Urothelium cell line (cell line): ENCODE data around the gene MEG3.

ENCODE experiments used
- DNase-seq: peaks from one replicate; pipeline ENCODE4 v3.0.0; 2011; ENCODE audit warnings: low spot score, mixed read lengths
- FAIRE-seq: peaks from 2 replicates; lab custom pipeline; 2011; peaks lifted over from hg19 to GRCh38; lab: Jason Lieb, UNC

The MEG3 gene

DNA sequence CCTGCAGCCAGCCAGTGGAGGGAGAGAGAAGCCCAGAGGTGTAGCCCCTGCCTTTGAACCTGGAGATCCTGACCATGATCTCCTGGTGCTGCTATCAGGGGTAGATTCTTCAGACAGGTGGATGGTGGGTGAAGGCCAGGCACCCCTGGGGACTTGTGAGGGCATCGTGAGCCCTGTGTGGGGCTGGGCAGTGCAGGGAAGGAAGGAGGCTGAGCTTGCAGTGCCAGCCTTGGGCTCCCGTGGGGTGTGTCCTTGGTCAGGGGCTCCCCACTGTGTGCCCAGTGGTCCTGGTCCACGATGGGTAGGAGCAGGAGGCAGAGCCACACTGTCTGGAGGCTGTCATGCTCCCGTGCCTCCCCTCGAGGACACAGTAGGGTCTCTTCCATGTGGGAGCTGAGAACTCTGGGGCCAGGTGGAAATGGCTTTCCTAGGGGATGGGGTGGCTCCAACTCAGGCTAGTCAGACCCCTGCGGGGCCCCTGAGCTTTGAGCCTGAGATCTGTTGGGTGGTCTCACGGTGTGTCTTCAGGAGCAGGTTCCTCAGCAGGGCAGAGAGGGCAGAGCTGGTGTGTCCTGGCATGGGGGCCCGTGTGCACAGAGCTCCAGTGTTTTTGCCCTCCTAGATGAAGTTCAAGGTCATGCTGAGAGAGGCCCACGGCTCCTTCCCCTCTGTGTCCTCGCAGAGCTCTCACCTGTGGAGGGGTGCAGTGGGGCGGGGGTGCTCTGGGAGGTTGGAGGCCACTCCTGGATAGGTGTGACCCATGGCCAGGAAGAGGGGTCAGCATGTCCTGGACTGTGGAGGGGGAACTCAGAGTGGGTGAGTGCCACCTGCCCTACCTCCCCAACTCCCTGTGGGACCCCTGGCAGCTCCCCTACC, 52.6 kb downstream of the MEG3 start:
- DNase-seq (no peak), FAIRE-seq (no peak)

DNA sequence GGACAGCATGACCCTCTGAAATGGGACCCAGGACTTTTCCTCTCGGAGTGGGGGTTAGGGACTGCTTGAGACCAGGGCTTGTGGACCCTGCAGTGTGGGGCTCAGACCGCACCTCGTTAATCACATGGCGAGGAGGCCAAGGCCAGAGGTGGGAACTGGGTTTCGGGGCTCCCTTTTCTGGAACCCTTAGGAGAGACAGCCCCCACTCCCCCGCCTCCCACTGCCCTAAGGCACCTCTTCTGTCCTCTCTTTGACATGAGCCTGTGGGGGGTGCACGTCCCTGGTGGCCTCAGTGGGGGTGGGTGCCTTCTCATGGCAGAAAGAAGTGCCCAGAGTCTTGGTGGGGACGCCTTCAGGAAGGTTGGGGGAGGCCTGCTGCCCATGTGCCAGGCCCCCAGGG, 53.3 kb downstream of the MEG3 start:
- no peak for FAIRE-seq
- no peak for DNase-seq

DNA sequence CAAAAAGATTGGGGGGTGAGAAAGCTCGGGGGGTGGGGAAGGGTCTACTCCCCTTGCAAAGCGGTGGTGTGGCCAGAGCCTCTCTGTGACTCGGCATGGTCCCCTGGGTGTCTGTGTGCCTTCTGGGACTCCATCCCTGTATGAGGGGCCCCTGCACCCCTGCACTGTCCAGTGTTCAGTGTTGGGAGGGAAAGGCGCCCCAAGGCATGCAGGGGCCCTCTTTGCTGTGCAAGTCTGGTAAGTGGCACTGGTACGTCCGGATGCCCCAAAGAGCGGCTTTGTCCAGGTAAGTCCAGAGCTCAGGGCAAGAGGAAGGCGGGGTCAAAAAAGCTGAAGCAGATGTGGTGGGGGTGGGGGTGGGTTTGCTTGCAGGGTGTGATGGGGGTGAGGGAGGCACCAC, 53.9 kb downstream of the MEG3 start:
- FAIRE-seq, result no peak

DNA sequence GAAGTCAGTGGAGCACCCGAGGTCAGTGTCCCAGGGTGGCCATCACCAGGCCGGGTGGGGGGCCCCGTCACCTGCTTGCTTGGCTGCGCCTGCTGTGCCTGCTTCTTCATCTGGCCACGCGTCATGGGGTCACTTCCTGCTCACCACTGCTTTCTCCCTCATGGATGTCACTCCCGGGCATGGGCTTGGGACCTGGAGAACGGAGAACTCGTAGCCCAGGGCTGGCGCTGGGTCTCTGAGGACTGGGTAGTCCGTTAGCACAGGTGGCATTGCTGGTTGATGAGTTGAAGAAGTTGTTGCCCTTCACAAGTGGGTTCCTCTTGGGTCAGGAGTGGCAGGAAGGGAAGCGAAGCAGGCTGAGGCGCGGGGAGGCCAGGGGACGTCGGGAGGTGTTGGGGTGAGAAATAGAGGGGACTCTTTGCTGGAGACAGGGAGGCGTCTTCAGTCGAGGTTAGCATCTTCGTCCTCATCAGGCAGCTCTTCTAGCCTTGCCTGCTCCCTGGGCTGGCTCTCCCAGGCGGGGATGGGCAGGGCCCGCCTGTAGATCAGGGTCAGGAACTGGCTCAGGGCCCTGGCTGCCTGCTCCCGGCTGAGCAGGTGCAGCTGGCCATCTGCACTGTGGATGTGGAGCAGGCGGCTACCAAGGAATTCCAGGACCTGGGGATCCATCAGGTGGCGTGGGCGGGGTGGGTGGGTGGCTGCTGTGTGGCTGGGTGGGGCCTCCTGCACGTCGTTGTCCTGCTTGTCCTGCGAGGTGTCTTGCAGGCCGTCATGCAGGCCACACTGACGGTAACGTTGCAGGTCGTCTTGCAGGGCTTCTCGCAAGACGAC, 54.6 kb downstream of the MEG3 start:
- DNase-seq (no peak), FAIRE-seq (no peak)

More for the DNA sequence above, 53.9 kb downstream of the MEG3 start:
- DNase-seq, result no peak

DNA sequence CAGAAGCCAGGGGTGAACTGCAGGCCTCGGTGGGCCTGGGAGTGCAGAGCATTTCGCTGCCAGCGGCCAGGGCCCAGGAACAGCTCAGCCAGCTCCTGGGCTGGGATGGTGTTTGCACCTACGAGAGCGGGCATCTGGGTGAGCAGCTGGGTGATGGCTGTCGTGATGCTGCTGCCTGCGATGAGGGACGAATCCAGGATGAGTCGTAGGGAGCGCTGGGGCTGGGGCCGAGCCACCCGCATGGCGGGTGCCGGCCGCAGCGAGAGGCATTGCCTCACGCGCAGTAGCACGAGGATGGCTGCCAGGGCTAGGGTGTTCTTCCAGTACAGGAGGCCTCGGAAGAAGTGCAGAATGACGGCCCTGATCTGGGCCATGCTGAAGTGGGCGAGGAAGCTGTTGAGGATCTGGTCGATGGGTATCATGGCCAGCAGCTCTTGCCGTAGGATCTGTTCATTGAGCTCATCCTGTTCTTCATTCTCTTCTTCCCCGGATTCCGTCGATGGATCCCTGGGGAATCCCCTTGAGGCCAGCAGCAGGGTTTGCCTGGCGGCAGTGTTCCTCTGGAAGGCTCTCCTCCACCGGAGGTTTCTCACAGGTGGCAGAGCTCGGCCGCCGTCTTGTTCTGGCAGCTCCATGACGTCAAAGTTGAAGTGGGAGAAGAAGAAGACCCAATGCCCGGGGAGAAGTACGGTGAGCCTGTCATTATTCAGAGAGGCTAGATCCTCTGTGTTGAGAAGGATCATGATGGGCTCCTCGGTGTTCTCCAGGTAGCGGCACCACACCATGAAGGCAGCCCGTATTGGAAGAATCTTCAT, 55.5 kb downstream of the MEG3 start:
- DNase-seq (no peak), FAIRE-seq (no peak)

DNA sequence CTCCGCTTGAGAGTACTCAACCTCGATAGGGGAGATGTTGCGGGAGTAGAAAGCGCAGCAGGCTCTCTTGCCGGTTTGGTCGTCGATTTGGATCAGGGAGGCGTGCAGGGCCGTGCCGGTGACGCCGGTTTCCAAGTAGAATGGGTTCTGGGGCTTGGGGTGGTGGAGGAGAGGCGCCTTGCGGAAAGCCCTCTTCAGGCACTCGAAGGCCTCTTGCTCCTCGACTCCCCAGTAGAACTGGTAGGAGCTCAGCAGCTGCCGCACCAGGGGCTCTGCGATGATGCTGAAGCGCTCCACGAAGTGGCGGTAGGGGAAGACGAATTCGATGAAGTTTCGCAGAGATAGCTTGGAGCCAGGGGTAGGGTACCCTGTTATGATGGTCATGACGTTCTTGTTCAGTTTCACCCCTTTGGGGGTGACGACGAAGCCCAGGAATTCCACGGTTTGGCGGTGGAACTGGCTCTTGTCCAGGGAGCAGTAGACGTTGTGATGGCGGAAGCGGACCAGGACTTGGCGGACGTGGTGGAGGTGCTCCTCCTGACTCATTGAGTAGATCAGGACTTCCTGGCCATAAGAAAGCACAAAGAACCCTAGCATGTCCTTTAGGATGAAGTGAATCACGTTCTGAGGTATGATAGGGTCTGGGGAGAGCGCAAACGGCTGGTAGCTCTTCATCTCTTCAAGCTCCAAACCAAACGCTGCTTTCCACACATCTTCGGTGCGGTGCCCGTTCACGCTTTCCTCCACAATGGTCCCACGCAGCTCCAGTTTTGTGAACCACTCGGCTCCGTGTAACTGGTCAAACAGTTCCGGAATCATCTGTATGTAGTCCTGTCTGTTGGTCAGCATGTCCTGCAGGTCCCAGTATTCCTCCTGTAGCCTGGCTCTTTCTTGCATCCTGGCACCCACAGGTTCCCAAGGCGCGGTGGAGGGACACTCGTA, 56.4 kb downstream of the MEG3 start:
- FAIRE-seq (no peak), DNase-seq (no peak)

DNA sequence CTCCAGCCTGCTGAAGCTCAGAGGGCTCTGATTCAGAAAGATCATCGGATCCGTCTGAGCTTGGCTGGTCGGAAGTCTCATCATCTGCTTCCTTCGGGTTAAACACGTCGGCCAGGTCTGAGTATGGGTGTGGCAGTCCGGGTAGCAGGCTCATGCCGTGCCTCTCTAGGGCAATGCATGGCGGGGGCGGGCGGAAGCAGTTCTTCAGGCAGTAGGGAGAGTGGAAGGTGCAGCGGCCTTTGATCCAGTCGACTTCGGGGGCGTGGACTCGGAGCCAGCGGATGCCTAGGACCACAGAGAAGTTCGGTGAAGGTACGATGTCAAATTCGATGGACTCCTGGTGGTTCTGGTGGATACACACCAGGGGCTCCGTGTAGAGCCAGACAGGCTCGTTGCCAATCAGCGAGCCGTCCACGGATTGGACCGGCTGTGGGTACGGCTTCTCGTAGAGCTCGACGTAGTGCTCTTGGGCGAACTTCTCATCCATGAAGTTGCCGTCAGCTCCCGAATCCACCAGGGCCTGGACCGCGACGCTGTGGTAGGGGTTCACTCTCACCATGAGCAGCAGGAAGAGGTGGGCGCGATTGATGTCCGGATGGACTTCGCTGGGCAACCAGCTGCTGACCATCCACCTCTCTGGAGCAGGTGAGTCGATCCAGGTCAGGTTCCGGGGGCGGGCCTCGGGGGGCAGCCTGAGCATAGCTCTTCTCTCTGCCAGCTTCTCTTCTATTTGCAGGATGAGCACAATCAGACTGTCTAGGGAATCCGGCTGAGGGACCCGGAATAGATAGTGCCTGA, 57.3 kb downstream of the MEG3 start:
- DNase-seq, result no peak
- FAIRE-seq, result no peak

DNA sequence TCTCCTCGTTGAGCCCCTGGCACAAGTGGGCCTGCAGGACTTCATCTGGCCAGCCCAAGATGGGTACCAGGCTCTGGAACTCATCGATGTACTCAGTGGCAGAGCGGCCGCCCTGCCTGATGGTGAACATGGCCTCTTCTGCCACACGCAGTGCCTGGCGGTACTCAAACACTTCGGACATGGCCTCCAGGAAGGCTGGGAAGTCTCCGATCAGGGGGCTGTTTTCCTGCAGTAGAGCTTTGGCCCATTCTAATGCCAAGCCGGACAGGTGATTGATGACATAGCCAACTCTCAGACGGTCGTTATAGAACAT, 57.8 kb downstream of the MEG3 start:
- FAIRE-seq (no peak), DNase-seq (no peak)

DNA sequence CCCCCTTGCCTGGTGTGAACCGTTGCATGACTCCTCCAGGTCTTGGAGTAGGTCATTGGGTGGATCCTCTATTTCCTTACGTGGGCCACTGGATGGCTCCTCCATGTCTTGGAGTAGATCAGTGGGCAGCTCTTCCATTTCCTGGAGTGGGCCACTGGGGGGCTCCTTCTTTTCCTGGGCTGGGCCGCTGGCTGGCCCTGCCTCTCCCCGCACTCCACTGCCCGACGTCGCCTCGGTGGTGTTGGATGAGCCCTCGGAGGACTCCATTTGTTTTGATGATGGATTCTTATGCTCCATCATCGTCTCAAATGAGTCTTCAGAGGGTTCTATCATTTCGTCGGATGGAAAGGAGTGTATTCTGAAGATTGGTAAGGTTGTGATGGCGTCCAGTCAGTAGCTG, 58.5 kb downstream of the MEG3 start:
- FAIRE-seq, result no peak
- DNase-seq, result no peak

DNA sequence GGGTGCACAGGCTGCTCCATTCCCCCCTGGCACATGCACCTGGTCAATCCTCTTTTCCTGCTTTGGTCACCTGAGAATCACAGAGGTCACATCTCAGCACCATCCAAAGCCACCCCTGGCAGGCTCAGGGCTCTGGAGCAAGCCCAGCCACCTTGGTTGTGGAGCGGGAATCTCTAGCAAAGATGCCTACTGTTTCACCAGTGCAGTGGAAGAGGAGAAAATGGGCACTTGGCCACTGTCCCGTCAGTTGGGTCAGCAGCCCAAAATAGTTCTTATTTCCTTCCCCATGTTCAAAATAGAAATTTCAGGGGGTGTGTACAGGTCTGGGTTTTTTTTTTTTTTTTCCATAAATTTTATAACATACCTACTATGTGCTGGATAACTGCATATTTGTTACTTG, 59.3 kb downstream of the MEG3 start:
- no peak for DNase-seq
- no peak for FAIRE-seq

DNA sequence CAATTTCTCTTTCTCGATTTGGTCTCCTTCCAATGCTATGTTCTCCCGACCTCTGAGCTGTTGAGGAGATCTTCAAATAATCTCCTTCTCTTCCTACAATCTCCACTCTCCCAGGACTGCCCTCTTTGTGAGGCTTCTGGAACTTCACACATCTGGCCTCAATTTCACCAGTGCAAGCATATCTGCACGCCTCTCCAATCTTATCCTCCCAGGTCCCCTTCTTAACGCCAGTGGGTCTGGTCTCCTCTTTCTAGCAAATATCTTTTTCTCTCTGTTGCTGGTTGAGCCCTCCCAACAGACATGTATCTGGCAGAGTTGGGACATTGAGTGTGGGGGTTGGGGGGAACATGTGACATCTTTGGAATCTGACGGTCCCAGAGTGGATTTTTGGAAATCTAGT, 59.7 kb downstream of the MEG3 start:
- DNase-seq, result no peak
- FAIRE-seq, result no peak

DNA sequence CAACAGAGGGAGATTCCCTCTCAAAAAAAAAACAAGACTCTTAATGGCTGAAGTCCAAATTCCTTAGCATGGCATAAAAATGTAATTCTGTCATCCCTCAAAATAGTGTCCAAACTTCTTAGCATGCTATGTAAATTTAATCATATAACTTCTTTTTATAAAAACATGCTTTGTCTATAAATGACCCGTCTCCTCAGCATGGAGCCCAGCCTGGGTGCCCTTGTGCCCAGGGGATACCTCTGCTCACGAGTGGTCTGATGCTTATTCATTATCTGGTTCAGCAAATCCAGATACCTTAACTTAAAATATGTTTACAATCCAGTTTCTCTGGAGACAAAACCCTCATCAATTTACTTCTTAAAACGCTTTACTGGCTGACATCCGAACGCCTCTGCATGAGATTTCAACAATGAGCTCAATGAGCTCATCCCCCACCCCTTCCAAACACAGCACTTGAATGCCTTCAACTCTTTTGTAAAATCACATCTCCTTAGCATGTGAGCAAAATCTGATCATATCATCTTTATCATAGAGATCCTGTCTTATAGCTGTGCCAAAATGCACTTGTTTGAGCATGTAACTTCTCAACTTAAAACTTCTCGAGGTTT, 61.9 kb downstream of the MEG3 start:
- FAIRE-seq, result no peak
- no peak for DNase-seq

DNA sequence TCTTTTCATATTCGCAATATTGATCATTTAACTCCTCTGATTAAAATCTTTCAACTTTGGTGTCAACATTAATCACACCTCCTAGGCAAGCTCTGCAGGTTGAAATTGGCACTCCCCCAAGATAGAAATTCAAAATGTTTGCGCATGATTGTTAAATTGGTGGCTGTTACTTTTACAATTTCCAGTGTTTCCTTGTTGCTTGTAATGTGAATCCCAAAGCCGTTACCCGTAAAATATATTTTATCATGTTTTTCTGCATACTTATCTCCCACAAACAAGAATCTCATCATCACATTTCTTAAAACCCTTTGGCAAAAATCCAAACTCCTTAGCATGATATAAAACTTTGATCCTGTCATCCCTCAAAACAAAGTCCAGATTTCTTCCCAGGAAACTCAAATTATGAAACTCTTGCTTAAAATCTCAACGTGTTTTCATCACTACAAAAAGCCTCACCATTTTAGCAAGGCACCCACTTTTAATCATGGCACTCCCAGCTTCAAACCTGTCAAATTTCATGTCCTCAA, 62.9 kb downstream of the MEG3 start:
- no peak for FAIRE-seq
- DNase-seq, result no peak

DNA sequence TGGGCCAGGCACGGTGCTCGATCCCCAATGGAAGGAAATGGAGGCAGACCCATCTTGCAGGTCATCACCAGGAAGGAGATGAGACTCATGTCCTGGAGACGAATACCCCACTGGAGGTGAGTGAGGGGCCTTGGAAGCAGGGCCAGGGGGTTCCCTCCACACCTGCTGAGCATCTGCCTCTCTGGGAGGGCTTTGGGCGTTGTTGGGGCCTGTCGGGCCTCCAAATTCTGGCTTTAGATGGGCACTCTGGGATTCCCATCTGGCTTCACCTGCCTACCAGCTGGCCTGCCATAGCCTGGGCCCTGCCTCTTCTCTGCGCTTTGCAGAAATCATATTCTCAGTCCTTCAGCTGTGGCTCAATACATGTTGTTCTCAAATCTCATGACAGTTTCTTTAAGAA, 63.7 kb downstream of the MEG3 start:
- FAIRE-seq, result no peak
- no peak for DNase-seq

DNA sequence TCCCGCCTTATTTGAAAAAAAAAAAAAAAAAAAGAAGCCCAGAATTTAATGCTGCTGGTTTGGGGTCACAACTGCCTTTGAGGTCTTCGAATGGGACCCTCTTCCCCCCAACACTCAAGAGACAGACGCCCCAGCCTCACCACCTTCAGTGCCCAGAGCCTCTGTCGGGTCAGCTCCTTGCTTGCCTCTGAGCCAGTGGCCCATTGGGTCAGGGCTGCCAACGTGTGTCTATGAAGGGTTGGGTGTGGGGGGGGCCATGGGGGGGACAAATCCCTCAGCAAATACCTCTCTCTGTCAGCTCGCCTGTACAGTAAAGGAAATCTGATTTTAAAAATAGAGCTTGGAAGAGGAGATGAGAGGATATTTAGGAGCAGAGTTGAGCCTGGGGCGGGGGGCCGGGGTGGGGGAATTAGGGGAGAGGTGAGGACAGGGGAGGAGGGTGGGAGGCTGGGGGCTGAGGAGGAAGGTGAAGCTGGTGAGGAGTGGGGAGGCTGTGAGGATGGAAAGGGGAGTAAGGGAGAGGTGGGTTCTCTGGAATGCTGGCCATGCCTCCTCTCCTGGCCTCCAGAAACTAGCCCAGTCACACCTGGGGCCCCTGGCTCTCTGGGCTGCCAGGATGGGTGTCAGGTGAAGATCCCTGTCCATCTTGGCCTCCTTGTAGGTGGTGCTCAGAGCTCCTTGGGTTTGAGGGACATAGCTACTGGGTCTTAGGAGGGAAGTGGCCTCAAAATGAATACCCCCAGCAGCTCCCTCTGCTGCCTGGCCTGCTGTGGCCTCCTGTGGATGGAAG, 64.3 kb downstream of the MEG3 start:
- FAIRE-seq (no peak), DNase-seq (no peak)

DNA sequence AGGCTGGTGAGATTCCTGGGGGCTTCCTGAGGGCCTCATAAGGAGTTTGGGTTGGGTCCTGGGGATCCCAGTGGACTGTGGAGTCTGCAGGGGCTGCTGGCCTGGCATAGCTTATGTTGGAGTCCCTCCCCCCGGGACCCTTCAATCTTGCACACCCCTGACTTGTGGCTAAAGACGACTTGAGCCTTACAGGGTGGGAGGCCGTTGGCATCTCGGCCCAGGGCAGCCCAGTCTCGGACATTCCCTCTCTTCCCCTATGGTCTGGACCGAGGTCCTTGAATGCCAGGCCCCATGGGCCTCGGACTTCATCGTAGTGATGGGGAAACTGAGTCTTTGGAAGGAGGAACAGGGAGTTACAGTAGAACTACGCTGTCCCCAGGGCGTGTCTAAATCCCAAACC, 65.1 kb downstream of the MEG3 start:
- FAIRE-seq (no peak), DNase-seq (no peak)

DNA sequence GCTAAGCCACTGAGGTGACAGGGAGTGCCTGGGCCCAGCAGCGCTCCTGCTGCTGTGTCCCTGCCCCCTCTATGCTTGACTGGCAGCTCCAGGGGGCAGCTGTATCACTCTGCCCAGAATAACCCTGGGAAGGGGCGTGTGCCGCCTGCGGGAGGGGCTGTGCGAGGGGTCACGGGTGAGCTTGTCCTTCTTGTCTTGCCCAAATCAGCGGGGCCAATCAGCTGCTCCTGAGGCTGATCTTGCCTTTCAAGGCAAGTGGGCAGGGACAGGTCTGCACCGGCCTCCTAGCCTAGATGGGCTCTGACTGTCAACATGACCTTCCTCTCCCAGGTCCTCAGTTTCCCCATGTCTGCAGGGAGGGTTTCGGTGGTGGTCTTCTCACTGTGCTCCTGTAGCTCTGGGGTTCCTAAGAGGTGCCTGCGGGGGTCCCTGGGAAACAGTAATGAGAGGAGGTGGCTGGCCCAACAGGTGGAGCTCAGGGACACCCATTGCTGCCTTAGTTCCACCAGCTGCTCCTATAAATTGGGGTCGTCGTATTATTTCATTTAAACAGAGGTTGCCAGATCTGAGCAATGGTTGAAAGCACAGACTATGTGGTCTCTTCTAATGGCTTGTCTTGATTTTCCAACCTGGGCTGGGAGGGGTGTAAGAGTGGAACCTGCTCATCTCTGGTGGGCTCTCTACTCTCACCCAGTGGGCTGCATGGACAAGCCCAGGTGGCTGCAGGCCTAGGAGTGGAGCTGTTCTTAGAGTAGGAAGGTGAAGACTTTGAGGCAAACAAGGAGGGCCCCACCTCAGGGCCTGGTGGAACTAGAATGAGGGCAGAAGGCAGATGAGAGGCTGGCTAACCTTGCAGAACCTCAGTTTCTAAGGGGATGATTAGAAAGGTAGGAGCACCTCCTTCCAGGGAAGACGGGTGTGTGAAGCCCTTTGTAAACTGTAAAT, 65.9 kb downstream of the MEG3 start:
- FAIRE-seq, result no peak

More for the DNA sequence above, 65.9 kb downstream of the MEG3 start:
- DNase-seq, result no peak
